ENCODE measurements around the gene SULT1A1. TPM values are rescaled to one million over a fixed set of nuclear protein-coding genes. Genes with fewer than 3 reads are reported as not detected.
"Not testable (repeated sequence)": the region's sequence is repeated elsewhere in the genome, so short reads cannot be mapped to it uniquely, and the experiment has no call there.

The SULT1A1 gene
- total and polyA plus RNA-seq, 2 experiments from 2014 or later: not detected

DNA sequence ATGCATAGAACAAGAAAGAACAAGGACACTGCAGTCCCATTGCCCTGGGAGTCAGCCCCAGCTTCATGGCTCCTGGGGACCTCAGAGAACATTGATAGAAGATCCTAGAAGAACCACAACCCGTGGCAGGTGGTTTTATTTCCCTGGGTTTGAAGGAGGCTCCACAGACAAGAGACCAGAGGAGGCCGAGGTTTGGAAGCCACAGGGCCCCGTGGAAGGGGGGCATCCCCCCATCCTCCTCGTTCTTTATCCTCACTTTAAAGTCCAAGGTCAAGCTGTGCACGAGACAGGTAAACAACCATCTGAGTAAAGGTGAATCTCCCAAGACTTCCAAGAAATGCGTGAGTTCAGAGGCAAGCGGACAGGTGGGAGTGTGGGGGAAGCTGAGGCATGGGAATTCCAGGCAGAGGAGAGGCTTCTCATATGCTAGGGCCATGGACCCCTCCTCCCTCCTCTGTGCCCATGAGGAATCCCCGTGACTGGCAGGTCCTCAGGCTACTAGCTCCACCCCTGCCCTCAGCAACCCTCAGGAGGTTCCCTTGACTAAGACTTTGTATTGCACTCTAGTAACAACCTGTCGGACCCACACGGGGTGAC is 849 bp upstream of the SULT1A1 start:
- Histone ChIP-seq H4K20me1 (ENCODE audit: insufficient read depth) (no peaks in the 10 kb centered on the region), H3K36me3 (ENCODE audit: low read depth) (no peaks in the 10 kb centered on the region), H3K9me2 (ENCODE audit: insufficient read depth) (no peaks in the 10 kb centered on the region), H3K79me2 (ENCODE audit: insufficient read depth) (no peaks in the 10 kb centered on the region), H3K9ac (no peak overlapping the region), H3F3A (ENCODE audit: insufficient read depth) (no peaks in the 10 kb centered on the region), H3K4me2 (ENCODE audit: unreplicated experiment) (no peak overlapping the region), H3K9me3 (ENCODE audit: low read depth) (no peaks in the 10 kb centered on the region), H3K4me1 (ENCODE audit: insufficient read depth) (no peaks in the 10 kb centered on the region), H3K4me3 (no peak overlapping the region), H2AFZ (no peak overlapping the region), H3K27ac (no peak overlapping the region), H3K27me3 (replicated peaks; ENCODE audit: insufficient read depth) (no peaks in the 10 kb centered on the region)
- 58% methylated on average over 10 of the region's 10 CpGs for WGBS, 2 experiments (ENCODE audit: low coverage in 1 of 2, low lambda C conversion rate in 2 of 2, missing lambda C conversion rate in 2 of 2)
- in situ Hi-C loops (cut with MboI): no loop called here
- TF ChIP-seq EZH2 (IDR thresholded peaks at IDR 0.05; ENCODE audit: insufficient read depth, poor library complexity, severe bottlenecking) (no peak), EZH2phosphoT487 (IDR thresholded peaks at IDR 0.05; ENCODE audit: insufficient read depth, low read depth) (no peak)
- DNase-seq: no peak

DNA sequence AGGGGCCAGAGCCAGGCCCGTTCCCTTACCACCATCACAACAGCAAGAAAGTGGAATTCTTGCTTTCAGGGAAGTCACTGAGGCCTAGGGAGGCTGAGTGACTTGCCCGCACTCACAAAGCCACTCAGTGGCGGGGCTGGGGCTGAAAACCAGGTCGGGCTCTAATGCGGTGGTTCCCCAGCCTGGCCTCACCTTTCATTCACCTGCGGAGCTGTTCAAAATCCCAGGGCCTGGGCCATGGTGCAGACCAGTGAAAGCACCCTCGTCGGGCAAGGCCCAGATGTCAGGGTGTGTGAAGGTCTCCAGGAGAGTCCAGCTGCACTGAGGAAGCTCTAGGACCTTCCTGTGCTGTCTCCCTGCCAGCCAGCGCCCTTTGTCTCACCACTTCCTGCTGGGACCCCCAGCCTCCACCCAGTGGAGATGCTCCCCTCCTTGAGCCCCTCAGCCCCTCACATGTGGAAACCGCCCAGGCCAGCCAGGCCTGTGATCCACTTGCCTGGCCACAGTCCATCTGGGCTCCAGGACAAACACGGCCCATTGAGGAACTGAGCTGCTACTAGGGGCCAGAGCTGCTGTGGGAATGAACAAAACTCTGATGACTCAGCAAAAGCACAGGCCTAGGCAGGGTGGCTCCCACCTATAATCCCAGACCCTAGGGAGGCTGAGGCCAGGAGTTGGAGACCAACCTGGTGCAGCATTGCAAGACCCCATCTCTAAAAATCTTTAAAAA is 812 bp downstream of the SULT1A1 start:
- H3K79me2 ChIP-seq (ENCODE audit: insufficient read depth); H3K4me2 ChIP-seq (ENCODE audit: unreplicated experiment); DNase-seq; H3K36me3 ChIP-seq (ENCODE audit: low read depth); H2AFZ ChIP-seq; H3K9me3 ChIP-seq (ENCODE audit: low read depth); H3K27me3 ChIP-seq (replicated peaks; ENCODE audit: insufficient read depth); H3K9ac ChIP-seq; H4K20me1 ChIP-seq (ENCODE audit: insufficient read depth); in situ Hi-C loops (cut with MboI); H3F3A ChIP-seq (ENCODE audit: insufficient read depth); H3K4me1 ChIP-seq (ENCODE audit: insufficient read depth); H3K9me2 ChIP-seq (ENCODE audit: insufficient read depth); H3K4me3 ChIP-seq; H3K27ac ChIP-seq: not testable (repeated sequence)
- 62 to 67% methylated on average over 8 to 11 of the region's 11 CpGs for WGBS, 2 experiments (ENCODE audit: low coverage in 1 of 2, low lambda C conversion rate in 2 of 2, missing lambda C conversion rate in 2 of 2)

- H3K79me2 ChIP-seq (ENCODE audit: insufficient read depth); H3K27ac ChIP-seq; H4K20me1 ChIP-seq (ENCODE audit: insufficient read depth); H3K4me3 ChIP-seq; H3K9me2 ChIP-seq (ENCODE audit: insufficient read depth); H3K4me2 ChIP-seq (ENCODE audit: unreplicated experiment); H2AFZ ChIP-seq; in situ Hi-C loops (cut with MboI); H3K9ac ChIP-seq; H3K4me1 ChIP-seq (ENCODE audit: insufficient read depth); H3K9me3 ChIP-seq (ENCODE audit: low read depth); DNase-seq; H3K36me3 ChIP-seq (ENCODE audit: low read depth); H3F3A ChIP-seq (ENCODE audit: insufficient read depth); H3K27me3 ChIP-seq (replicated peaks; ENCODE audit: insufficient read depth): not testable (repeated sequence)
- 76 to 83% methylated on average over 7 of the region's 7 CpGs for WGBS, 2 experiments (ENCODE audit: low coverage in 1 of 2, low lambda C conversion rate in 2 of 2, missing lambda C conversion rate in 2 of 2)
Observed at GRCh38 chr16:28608496-28608808, 1.4 kb downstream of the SULT1A1 start.

GRCh38 chr16:28607681-28608495 is 2.0 kb downstream of the SULT1A1 start:
- H3K4me3 ChIP-seq; H2AFZ ChIP-seq; H3K27ac ChIP-seq; H3K9me3 ChIP-seq (ENCODE audit: low read depth); H3K36me3 ChIP-seq (ENCODE audit: low read depth); H4K20me1 ChIP-seq (ENCODE audit: insufficient read depth); H3K9me2 ChIP-seq (ENCODE audit: insufficient read depth); H3F3A ChIP-seq (ENCODE audit: insufficient read depth); H3K79me2 ChIP-seq (ENCODE audit: insufficient read depth); H3K4me1 ChIP-seq (ENCODE audit: insufficient read depth); H3K27me3 ChIP-seq (replicated peaks; ENCODE audit: insufficient read depth); in situ Hi-C loops (cut with MboI); H3K9ac ChIP-seq; DNase-seq; H3K4me2 ChIP-seq (ENCODE audit: unreplicated experiment): not testable (repeated sequence)
- WGBS, 2 experiments (ENCODE audit: low coverage in 1 of 2, low lambda C conversion rate in 2 of 2, missing lambda C conversion rate in 2 of 2): 71 to 75% methylated on average over 9 to 10 of the region's 10 CpGs
